Sigmoid colon (tissue), 4 donors: ENCODE measurements around the gene CATSPERD.

Experiments used
- EP300 ChIP-seq, 4 donors: sonication (generic); formaldehyde crosslinking; IDR thresholded peaks; one replicate each; pipeline ENCODE4 v1.6.1; 2017; ENCODE audit warnings: antibody characterized with exemption in 4 of 4
- POLR2A ChIP-seq, 2 donors: fragments of 450-650 bp; IDR thresholded peaks; one replicate each; pipeline ENCODE4 v1.6.1; 2016; ENCODE audit warnings: antibody characterized with exemption in 2 of 2, mild to moderate bottlenecking in 2 of 2, moderate library complexity in 2 of 2
- TF ChIP-seq, protein P1 (sequence below), 4 experiments: fragments of 450-650 bp in 3 of 4; fragments of 200-600 bp in 1 of 4; IDR thresholded peaks; one replicate each; pipeline ENCODE4 v1.5.1; 2016 to 2019; ENCODE audit warnings: antibody characterized with exemption in 4 of 4, mild to moderate bottlenecking in 3 of 4, moderate library complexity in 2 of 4

DNA sequence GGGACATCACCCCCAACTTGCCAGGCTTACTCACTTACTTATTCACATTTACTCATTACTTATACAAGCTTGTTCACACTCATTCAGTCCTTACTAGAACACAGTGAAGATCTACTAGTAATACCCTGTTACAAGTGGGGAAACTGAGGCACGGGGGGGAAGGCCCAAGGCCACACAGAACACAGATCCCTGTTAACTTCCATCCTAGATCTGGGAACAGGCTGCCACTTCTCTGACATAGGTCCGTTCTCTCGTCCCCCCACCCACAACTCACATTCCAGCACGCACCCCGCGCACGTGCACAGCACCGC lies 83.0 kb downstream of the CATSPERD start:
- TF ChIP-seq, protein P1, sequence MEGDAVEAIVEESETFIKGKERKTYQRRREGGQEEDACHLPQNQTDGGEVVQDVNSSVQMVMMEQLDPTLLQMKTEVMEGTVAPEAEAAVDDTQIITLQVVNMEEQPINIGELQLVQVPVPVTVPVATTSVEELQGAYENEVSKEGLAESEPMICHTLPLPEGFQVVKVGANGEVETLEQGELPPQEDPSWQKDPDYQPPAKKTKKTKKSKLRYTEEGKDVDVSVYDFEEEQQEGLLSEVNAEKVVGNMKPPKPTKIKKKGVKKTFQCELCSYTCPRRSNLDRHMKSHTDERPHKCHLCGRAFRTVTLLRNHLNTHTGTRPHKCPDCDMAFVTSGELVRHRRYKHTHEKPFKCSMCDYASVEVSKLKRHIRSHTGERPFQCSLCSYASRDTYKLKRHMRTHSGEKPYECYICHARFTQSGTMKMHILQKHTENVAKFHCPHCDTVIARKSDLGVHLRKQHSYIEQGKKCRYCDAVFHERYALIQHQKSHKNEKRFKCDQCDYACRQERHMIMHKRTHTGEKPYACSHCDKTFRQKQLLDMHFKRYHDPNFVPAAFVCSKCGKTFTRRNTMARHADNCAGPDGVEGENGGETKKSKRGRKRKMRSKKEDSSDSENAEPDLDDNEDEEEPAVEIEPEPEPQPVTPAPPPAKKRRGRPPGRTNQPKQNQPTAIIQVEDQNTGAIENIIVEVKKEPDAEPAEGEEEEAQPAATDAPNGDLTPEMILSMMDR (IDR thresholded peaks at IDR 0.05): no peak
- TF ChIP-seq EP300 (IDR thresholded peaks at IDR 0.05): no peak
- no peak for TF ChIP-seq POLR2A (IDR thresholded peaks at IDR 0.05)
